Caco-2 (cell line): Measurements from ENCODE around the gene SORCS2. TPM values are rescaled to one million over a fixed set of nuclear protein-coding genes. Genes with fewer than 3 reads are reported as not detected.

Source experiments
- BruUV-seq: library from RNA; stranded (reverse); fragments of 400-500 nt; replicated peaks from 2 replicates; lab custom pipeline; 2021; lab: Mats Ljungman, UMichigan
- CTCF ChIA-PET: fragments of 300-600 bp; sonication (Branson Sonifier 250); formaldehyde crosslinking; loops from one replicate; lab custom pipeline; 2022; ENCODE audit warnings: antibody characterized with exemption; lab: Charles Lee
- POLR2A ChIA-PET: fragments of 300-600 bp; sonication (Branson Sonifier 250); formaldehyde crosslinking; loops from one replicate; lab custom pipeline; 2022; ENCODE audit warnings: antibody characterized with exemption; lab: Charles Lee
- DNase-seq, 2 experiments: peaks; one replicate each; pipeline versions ENCODE4 v3.0.0 to v3.0.0-alpha.2; 2020 to 2022
- H3K27me3 ChIP-seq: replicated peaks from 2 replicates; pipeline ENCODE4 v1.6.0; 2011; ENCODE audit warnings: low read length; ENCODE audit not compliant: control insufficient read depth, insufficient read depth
- H3K36me3 ChIP-seq: 2 replicates; pipeline ENCODE4 v1.5.1; 2011; ENCODE audit warnings: low read length; ENCODE audit not compliant: control insufficient read depth, insufficient read depth
- H3K4me1 ChIP-seq: fragments of 250-450 bp; sonication (Bioruptor Pico); 2 replicates; pipeline ENCODE4 v1.5.1; 2020; ENCODE audit warnings: mild to moderate bottlenecking
- H3K4me3 ChIP-seq: 2 replicates; pipeline ENCODE4 v1.5.1; 2011; ENCODE audit warnings: low read depth, mild to moderate bottlenecking, control low read depth, low read length
- H3K9me3 ChIP-seq: fragments of 250-450 bp; sonication (Bioruptor Pico); 2 replicates; pipeline ENCODE4 v1.5.1; 2020; ENCODE audit warnings: mild to moderate bottlenecking, moderate library complexity
- H3K27ac Mint-ChIP-seq: one replicate; pipeline ENCODE4 v1.8.0; 2022; ENCODE audit warnings: mixed read lengths; ENCODE audit not compliant: unreplicated experiment
- H3K27me3 Mint-ChIP-seq: one replicate; pipeline ENCODE4 v1.8.0; 2022; ENCODE audit warnings: mixed read lengths; ENCODE audit not compliant: insufficient read depth, unreplicated experiment
- H3K36me3 Mint-ChIP-seq: one replicate; pipeline ENCODE4 v1.8.0; 2022; ENCODE audit warnings: mild to moderate bottlenecking, mixed read lengths; ENCODE audit not compliant: insufficient read depth, unreplicated experiment
- H3K4me1 Mint-ChIP-seq: one replicate; pipeline ENCODE4 v1.8.0; 2022; ENCODE audit warnings: low read depth, mixed read lengths; ENCODE audit not compliant: unreplicated experiment
- H3K4me3 Mint-ChIP-seq: one replicate; pipeline ENCODE4 v1.8.0; 2022; ENCODE audit warnings: mild to moderate bottlenecking, moderate library complexity, mixed read lengths; ENCODE audit not compliant: unreplicated experiment
- H3K9me3 Mint-ChIP-seq: one replicate; pipeline ENCODE4 v1.8.0; 2022; ENCODE audit warnings: mixed read lengths; ENCODE audit not compliant: unreplicated experiment
- CTCF ChIP-seq, 2 experiments: fragments of 200-600 bp in 1 of 2; IDR thresholded peaks; 1 replicate in 1 of 2; 2 replicates in 1 of 2; pipeline versions ENCODE4 v1.5.1 to v1.8.0; 2011 to 2022; ENCODE audit warnings: antibody characterized with exemption in 1 of 2, control low read depth in 1 of 2, inconsistent platforms in 1 of 2, low read depth in 1 of 2, low read length in 1 of 2, mild to moderate bottlenecking in 1 of 2, moderate library complexity in 1 of 2; ENCODE audit not compliant: insufficient read depth in 1 of 2, severe bottlenecking in 1 of 2, unreplicated experiment in 1 of 2
- intact Hi-C: fragments of 100-400 bp; cut with micrococcal nuclease; formaldehyde crosslinking; loops from one replicate; pipeline ENCODE4 v1.10.0; 2022; ENCODE audit not compliant: unreplicated experiment
- total RNA-seq: library from RNA; stranded (reverse); gene quantifications from 2 replicates; pipeline ENCODE4 v1.2.3, GENCODE V29; 2022

Gene SORCS2
- total RNA-seq, 1 experiment from 2014 or later: 1.6 TPM

- peaks cover 14% of the 10 kb centered on the region for H3K4me1 ChIP-seq
- no peaks in the 10 kb centered on the region for H3K27me3 ChIP-seq
- H3K27ac Mint-ChIP-seq: no peak overlapping the region
- intact Hi-C loops: no loop called here
- H3K4me1 Mint-ChIP-seq: peaks cover 7% of the 10 kb centered on the region
- no peak overlapping the region for H3K4me3 ChIP-seq
- TF ChIP-seq CTCF (IDR thresholded peaks at IDR 0.05; ENCODE audit: insufficient read depth in 1 of 2, low read depth in 1 of 2, low read length in 1 of 2, severe bottlenecking in 1 of 2, unreplicated experiment in 1 of 2): no peak
- no TSS peak for BruUV-seq
- CTCF ChIA-PET: no interaction called here
- no peaks in the 10 kb centered on the region for H3K9me3 ChIP-seq
- no peaks in the 10 kb centered on the region for H3K36me3 Mint-ChIP-seq
- H3K9me3 Mint-ChIP-seq: no peaks in the 10 kb centered on the region
- H3K27me3 Mint-ChIP-seq: peaks cover 3% of the 10 kb centered on the region
- POLR2A ChIA-PET: no interaction called here
- H3K36me3 ChIP-seq: no peaks in the 10 kb centered on the region
- no peak for DNase-seq
- no peak overlapping the region for H3K4me3 Mint-ChIP-seq
Observed at GRCh38 chr4:7513671-7514070, 321.3 kb downstream of the SORCS2 start.

- POLR2A ChIA-PET: no interaction called here
- H3K4me1 Mint-ChIP-seq: peaks cover 7% of the 10 kb centered on the region
- intact Hi-C loops: no loop called here
- no peak overlapping the region for H3K4me3 Mint-ChIP-seq
- no peak for TF ChIP-seq CTCF (IDR thresholded peaks at IDR 0.05; ENCODE audit: insufficient read depth in 1 of 2, low read depth in 1 of 2, low read length in 1 of 2, severe bottlenecking in 1 of 2, unreplicated experiment in 1 of 2)
- H3K36me3 Mint-ChIP-seq: no peaks in the 10 kb centered on the region
- H3K27me3 Mint-ChIP-seq: no peaks in the 10 kb centered on the region
- no peak for DNase-seq
- Histone ChIP-seq H3K4me3 (no peak overlapping the region), H3K27me3 (no peaks in the 10 kb centered on the region), H3K4me1 (peaks cover 14% of the 10 kb centered on the region), H3K9me3 (no peaks in the 10 kb centered on the region), H3K36me3 (no peaks in the 10 kb centered on the region)
- H3K9me3 Mint-ChIP-seq: no peaks in the 10 kb centered on the region
- no TSS peak for BruUV-seq
- CTCF ChIA-PET: no interaction called here
- no peak overlapping the region for H3K27ac Mint-ChIP-seq
Observed at GRCh38 chr4:7514281-7514680, 321.9 kb downstream of the SORCS2 start.

GRCh38 chr4:7514789-7515188 lies 322.5 kb downstream of the SORCS2 start:
- H3K27me3 ChIP-seq: no peaks in the 10 kb centered on the region
- Mint-ChIP-seq H3K27me3 (no peaks in the 10 kb centered on the region), H3K9me3 (no peaks in the 10 kb centered on the region), H3K4me3 (no peak overlapping the region), H3K36me3 (no peaks in the 10 kb centered on the region), H3K4me1 (peaks cover 7% of the 10 kb centered on the region), H3K27ac (no peak overlapping the region)
- no peak overlapping the region for H3K4me3 ChIP-seq
- no peaks in the 10 kb centered on the region for H3K36me3 ChIP-seq
- ChIA-PET POLR2A (no interaction called here), CTCF (no interaction called here)
- peaks cover 14% of the 10 kb centered on the region for H3K4me1 ChIP-seq
- TF ChIP-seq CTCF (IDR thresholded peaks at IDR 0.05; ENCODE audit: insufficient read depth in 1 of 2, low read depth in 1 of 2, low read length in 1 of 2, severe bottlenecking in 1 of 2, unreplicated experiment in 1 of 2): no peak
- DNase-seq: no peak
- H3K9me3 ChIP-seq: no peaks in the 10 kb centered on the region
- intact Hi-C loops: no loop called here
- no TSS peak for BruUV-seq
